GM21723 (cell line): ENCODE data around the gene LPP.

ENCODE experiments used
- ATAC-seq: cut with Tn5 transposase; IDR thresholded peaks from one replicate; pipeline ENCODE4 v1.9.1; 2021; ENCODE audit warnings: mild to moderate bottlenecking, moderate library complexity; ENCODE audit not compliant: unreplicated experiment

Gene LPP

GRCh38 chr3:188497021-188497420 lies 343.1 kb downstream of the LPP start:
- ATAC-seq = no peak

- no peak for ATAC-seq
Measured at GRCh38 chr3:188503647-188504046, 349.7 kb downstream of the LPP start.

GRCh38 chr3:188505151-188505550 lies 351.2 kb downstream of the LPP start:
- no peak for ATAC-seq

- ATAC-seq = no peak
Measured at GRCh38 chr3:188505911-188506310, 352.0 kb downstream of the LPP start.

GRCh38 chr3:188506446-188506845 lies 352.5 kb downstream of the LPP start:
- ATAC-seq = no peak

DNA sequence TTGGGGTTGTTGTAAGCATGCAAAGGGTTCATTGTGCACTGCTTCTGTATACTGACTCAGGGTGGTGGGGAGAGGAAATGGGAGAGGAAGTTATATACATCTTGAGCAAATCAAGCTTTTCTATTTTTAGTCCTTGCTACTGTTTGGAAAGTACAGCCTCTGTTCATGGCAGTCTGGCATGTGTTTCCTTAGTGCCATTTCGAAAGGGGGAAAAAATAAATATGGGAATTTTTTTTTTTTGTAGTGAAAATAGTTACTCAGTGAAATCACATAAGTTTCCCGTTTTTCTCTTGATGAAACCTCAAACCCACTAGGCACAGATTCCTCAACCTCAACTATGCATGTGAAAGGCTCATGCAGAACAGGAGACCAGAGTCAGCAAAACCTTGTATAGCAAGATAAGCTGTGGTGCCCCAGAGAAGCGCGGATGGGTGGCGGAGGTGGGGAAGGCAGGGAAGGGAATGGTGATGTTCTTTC lies 353.3 kb downstream of the LPP start:
- no peak for ATAC-seq

- ATAC-seq = no peak
Measured at GRCh38 chr3:188508454-188508853, 354.5 kb downstream of the LPP start.

DNA sequence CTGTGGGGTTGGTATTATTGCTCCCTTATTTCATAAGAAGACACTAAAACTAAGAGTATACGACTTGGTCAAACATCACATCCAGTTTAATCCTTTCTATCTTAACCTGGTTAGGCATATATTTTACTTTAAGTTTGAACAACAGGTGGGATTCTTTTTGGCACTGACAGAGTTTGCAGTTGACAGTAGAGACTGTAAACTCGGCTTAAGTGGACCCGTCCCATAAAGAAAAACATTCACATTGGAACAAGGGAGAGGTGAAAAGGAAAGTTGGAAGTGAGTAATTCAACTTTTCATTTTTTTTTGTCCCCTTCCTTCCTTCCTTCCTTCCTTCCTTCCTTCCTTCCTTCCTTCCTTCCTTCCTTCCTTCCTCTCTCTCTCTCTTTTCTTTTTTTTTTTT lies 355.4 kb downstream of the LPP start:
- ATAC-seq = no peak

- ATAC-seq = no peak
Measured at GRCh38 chr3:188510366-188510765, 356.4 kb downstream of the LPP start.

DNA sequence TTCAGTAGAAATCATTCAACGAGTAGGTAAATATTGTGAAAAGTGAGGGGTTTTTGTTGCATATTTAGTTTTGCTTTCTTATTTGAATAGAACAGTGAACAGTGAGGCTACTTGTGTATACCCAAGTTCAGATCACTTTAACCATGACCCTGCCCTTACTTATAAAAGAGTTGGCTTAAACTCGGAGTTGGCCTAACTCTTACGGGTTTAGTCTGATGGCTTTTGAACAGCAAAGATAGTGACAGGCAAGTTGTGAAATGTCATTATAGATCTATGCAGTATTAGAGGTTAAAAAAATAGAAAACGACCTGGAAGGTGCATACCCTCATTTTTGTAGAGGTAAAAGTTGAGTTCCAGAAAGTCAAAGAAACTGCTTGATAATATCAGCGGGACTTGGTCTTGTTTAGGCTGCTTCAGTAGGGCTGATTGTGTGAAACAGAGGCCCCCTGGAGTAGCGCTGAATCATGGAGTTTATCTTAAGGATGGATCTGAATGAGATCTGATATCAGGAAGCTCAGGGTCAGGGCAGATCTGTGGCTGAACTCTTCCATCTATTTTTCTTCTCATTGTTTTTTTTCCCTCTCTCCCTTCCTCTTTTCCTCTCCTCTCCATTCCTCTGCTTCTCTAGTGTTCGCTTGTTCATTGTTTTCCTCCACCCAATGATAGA lies 359.8 kb downstream of the LPP start:
- no peak for ATAC-seq

DNA sequence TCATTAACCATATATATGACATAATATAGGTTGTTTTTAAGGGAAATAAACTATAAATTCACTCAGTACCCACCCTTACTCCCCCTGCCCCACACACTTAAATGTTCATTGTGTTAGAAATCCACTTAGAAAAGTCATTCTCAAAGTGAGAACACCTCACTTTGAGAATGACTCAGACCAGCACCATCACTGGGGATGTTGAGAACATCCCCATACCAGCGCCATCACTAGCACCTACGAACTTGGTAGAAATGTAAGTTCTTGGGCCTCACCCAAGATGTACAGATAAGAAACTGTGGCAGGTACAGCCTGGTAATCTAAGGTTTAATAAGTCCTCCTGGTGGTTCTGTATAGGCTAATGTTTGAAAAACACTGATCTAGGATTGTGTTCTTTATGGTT lies 362.6 kb downstream of the LPP start:
- no peak for ATAC-seq

- ATAC-seq = no peak
Measured at GRCh38 chr3:188518416-188518815, 364.5 kb downstream of the LPP start.

DNA sequence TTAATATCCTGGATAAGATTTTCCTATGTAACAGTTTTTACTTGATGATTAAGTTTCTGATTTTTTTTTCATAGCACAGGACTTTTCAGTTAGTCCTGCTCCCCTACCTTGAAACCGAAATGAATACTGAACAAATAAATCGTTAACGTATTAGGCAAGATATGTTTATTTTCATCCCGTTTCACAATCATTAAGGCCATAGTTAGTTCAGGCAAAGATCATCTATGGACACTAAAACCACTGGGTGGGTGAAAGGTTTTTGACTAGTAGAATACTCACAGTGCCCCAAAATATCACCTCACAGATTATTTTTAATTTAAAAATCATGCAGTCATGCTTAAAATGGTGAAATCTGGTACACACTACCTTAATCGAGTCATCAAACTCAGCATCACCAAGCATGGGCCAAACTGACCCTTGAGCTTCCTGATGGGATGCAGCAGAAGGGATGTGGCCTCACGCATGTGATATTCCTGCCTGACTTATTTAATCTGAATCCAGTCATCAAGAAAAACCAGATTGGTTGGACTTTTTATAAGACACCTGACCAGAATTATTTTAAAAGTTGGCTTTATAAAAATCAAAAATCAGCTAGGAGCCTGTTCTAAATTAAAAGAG lies 365.0 kb downstream of the LPP start:
- no peak for ATAC-seq

DNA sequence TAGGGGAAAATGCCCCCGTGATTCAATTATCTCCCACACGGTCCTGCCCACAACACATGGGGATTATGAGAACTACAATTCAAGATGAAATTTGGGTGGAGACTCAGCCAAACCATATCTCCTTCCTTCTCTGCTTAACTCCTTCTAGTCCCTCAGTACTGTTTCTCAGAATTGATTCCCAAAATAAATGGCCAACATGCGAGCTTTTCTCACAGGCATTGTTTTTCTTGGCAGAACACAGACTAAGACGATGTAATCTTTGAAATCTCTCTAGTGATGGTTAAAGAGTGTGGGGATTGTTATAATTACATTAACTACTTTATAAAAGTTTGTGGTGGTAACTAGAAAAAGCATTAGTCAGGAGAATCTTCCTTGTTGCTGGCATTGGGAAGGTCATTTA lies 366.5 kb downstream of the LPP start:
- no peak for ATAC-seq

- no peak for ATAC-seq
Measured at GRCh38 chr3:188522115-188522514, 368.2 kb downstream of the LPP start.

GRCh38 chr3:188523291-188523690 lies 369.3 kb downstream of the LPP start:
- no peak for ATAC-seq

DNA sequence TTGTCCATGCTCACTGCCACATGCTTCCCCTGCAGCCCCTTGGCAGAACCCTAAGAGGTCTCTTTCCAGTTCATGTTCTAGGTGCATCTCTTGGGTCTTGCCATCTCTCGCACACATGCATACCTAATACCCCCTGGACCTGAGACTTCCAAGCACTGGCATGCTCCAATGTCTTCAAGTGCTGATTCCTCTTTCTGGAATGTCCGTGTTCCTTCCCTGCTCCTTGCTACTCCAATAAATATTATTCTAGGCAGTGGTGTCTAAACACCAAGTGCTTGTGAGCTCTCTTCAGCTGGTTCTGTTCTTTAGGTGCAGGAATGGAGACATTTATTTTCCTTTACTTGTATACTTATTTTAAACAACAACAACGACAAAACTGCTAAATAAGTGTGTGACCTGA lies 370.1 kb downstream of the LPP start:
- ATAC-seq = no peak

DNA sequence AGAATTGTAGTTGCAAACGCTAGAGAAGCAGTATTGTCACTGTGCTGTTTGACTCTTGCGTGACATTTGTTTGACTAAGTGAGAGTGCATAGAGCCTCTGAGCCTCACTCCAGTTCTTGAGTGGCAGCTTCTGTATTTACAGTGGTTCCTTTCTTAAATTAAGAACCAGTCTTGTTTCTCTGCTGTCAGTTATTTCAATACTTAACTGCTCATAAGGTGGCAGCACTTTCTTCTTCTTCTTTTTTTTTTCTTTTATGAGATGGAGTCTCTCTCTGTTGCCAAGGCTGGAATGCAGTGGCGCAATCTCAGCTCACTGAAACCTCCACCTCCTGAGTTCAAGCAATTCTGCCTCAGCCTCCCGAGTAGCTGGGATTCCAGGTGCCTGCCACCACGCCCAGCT lies 372.1 kb downstream of the LPP start:
- no peak for ATAC-seq

- no peak for ATAC-seq
Measured at GRCh38 chr3:188527389-188527788, 373.4 kb downstream of the LPP start.

GRCh38 chr3:188528396-188528795 lies 374.4 kb downstream of the LPP start:
- no peak for ATAC-seq

DNA sequence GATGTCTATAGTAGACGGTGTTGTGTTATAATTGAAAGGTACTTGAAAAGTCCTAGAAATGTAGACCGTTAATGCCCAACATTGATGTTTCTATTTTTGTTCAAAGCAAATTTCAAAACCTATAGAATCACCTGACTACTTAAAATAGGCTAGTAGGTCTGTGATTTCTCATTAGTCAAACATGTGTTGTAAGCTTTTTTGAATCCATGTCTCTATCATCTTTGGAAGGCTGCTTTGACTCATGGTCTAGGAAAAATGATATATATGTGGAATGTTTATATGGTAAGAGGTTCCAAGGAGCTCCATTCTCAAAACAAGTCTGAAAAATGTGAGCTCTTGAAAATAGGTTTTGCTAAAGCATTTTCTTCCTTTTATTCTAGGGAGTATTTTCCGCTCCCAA lies 375.3 kb downstream of the LPP start:
- ATAC-seq = no peak

DNA sequence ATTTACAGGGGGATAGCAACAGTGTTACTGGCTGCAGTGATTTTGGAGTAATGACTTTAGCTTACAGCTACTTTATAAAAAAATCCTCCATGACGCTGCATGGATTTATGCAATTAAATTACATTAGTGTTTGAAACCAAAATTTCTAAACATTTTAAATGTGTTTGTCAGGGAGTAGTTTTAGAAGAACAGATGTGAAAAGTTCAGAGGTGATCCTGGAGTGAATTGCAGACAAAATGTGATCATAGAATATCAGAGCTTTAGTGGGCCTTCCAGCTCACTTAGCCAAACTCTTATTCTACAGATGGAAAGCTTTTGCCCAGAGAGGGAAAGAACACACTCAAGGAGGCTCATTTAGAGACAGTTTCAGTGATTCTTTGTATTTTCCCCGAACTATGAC lies 376.3 kb downstream of the LPP start:
- no peak for ATAC-seq

DNA sequence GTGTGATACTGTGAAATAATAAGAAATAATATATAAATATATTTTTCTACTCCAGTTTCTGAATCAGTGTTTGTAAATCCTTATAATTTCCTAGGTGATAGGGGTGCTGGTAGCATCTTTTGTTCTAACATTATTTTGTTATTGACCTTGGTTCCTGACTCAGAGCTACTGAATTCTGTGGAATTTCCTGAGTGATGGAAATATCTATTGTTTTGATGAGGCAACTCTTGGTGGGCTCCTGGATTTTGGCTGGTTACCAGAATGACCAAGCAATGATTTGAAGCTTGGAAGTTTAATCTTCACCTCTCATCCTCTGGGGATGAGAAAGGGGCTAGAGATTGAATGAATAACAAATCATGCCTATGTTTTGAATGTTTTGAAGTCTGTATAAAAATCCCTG lies 377.3 kb downstream of the LPP start:
- ATAC-seq = no peak
